Gastrocnemius medialis (tissue), 4 donors: ENCODE results near the gene UBL5. TPM values are rescaled to one million over a fixed set of nuclear protein-coding genes. Genes with fewer than 3 reads are reported as not detected.
"Not testable (repeated sequence)": the region's sequence is repeated elsewhere in the genome, so short reads cannot be mapped to it uniquely, and the experiment has no call there.

Experiments used
- ATAC-seq, 2 donors: fragments of 150-250 bp; one replicate each; pipeline ENCODE4 v1.9.1; 2016
- DNase-seq, 2 donors: peaks; one replicate each; pipeline ENCODE4 v3.0.0-alpha.2; 2019
- H3K27ac ChIP-seq, 4 donors: fragments of 200-600 bp; sonication (generic); 1 replicate in 1 of 4; 2 replicates in 3 of 4; pipeline ENCODE4 v1.5.1; 2016 to 2018; ENCODE audit warnings: mild to moderate bottlenecking in 2 of 4, moderate library complexity in 1 of 4
- H3K27me3 ChIP-seq, 3 donors: fragments of 200-600 bp; sonication (generic) in 2 of 3; 1 replicate in 1 of 3; 2 replicates in 2 of 3; pipeline versions ENCODE4 v1.5.1 to v1.6.0; 2016 to 2019; ENCODE audit warnings: mild to moderate bottlenecking in 1 of 3, moderate library complexity in 1 of 3
- H3K36me3 ChIP-seq, 2 donors: fragments of 200-600 bp; sonication (generic) in 1 of 2; one replicate each; pipeline ENCODE4 v1.5.1; 2017 to 2018
- H3K4me1 ChIP-seq, 2 donors: fragments of 200-600 bp; sonication (generic) in 1 of 2; one replicate each; pipeline ENCODE4 v1.5.1; 2016 to 2017; ENCODE audit warnings: mild to moderate bottlenecking in 2 of 2
- H3K4me3 ChIP-seq, 4 donors: fragments of 200-600 bp; sonication (generic) in 3 of 4; 1 replicate in 1 of 4; 2 replicates in 3 of 4; pipeline ENCODE4 v1.5.1; 2016 to 2019; ENCODE audit warnings: mild to moderate bottlenecking in 2 of 4
- H3K9me3 ChIP-seq, 3 donors: fragments of 200-600 bp; sonication (generic) in 2 of 3; 1 replicate in 1 of 3; 2 replicates in 2 of 3; pipeline ENCODE4 v1.5.1; 2016 to 2019
- POLR2A ChIP-seq, 2 donors: fragments of 450-650 bp; IDR thresholded peaks; one replicate each; pipeline ENCODE4 v1.6.1; 2017; ENCODE audit warnings: antibody characterized with exemption in 2 of 2, mild to moderate bottlenecking in 2 of 2, moderate library complexity in 2 of 2
- in situ Hi-C, 4 donors: fragments of 200-750 bp; cut with MboI; loops; one replicate each; pipeline versions ENCODE4 v1.15.0 to v1.8.0; 2017; ENCODE audit warnings: low sequenced_read_pairs in 4 of 4
- intact Hi-C: fragments of 100-400 bp; cut with DNase I; formaldehyde crosslinking; loops from one replicate; pipeline ENCODE4 v1.15.1; 2023; ENCODE audit warnings: low total_unique reads
- total RNA-seq, 4 donors: library from RNA; depleted of rRNA; stranded (reverse); fragments of >200 nt; gene quantifications; one replicate each; pipeline versions ENCODE4 v1.1.0 to v1.2.3, GENCODE V29; 2016
- TF ChIP-seq, protein P1 (sequence below), 5 experiments: fragments of 450-650 bp in 3 of 5; fragments of 200-600 bp in 2 of 5; sonication (generic) in 2 of 5; IDR thresholded peaks in 4 of 5; conservative IDR thresholded peaks in 1 of 5; 1 replicate in 4 of 5; 2 replicates in 1 of 5; pipeline ENCODE4 v1.5.1; 2016 to 2019; ENCODE audit warnings: antibody characterized with exemption in 5 of 5, mild to moderate bottlenecking in 3 of 5, moderate library complexity in 3 of 5

UBL5 gene
- total RNA-seq, 4 donors from 2014 or later: 388 to 612 (median 544) TPM

DNA sequence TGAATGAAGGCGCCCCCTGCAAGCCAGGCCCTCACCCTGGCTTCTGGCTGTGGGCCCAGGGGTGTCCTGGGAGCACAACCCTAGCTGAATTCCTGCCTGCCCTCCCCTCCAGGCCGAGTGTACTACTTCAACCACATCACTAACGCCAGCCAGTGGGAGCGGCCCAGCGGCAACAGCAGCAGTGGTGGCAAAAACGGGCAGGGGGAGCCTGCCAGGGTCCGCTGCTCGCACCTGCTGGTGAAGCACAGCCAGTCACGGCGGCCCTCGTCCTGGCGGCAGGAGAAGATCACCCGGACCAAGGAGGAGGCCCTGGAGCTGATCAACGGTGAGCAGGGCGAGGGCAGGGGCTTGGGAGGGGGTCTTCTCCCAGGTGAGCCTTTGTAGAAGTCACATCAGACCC, 10.6 kb downstream of the UBL5 start:
- no peak for DNase-seq
- Histone ChIP-seq H3K36me3 (peaks cover 0 to 53% of the 10 kb centered on the region in 2 donors), H3K4me1 (peaks cover 12 to 18% of the 10 kb centered on the region in 2 donors), H3K9me3 (no peaks in the 10 kb centered on the region), H3K27ac (no peak overlapping the region), H3K27me3 (no peaks in the 10 kb centered on the region), H3K4me3 (no peak overlapping the region)
- in situ Hi-C loops: no loop called here
- ATAC-seq: no peak
- intact Hi-C loops: loop anchor here (10.0 kb wide), 1 partner anchor 496 kb away; the partner anchor contains the start of genes ICAM3 and RAVER1
- TF ChIP-seq POLR2A (IDR thresholded peaks at IDR 0.05): no peak
- TF ChIP-seq, protein P1, sequence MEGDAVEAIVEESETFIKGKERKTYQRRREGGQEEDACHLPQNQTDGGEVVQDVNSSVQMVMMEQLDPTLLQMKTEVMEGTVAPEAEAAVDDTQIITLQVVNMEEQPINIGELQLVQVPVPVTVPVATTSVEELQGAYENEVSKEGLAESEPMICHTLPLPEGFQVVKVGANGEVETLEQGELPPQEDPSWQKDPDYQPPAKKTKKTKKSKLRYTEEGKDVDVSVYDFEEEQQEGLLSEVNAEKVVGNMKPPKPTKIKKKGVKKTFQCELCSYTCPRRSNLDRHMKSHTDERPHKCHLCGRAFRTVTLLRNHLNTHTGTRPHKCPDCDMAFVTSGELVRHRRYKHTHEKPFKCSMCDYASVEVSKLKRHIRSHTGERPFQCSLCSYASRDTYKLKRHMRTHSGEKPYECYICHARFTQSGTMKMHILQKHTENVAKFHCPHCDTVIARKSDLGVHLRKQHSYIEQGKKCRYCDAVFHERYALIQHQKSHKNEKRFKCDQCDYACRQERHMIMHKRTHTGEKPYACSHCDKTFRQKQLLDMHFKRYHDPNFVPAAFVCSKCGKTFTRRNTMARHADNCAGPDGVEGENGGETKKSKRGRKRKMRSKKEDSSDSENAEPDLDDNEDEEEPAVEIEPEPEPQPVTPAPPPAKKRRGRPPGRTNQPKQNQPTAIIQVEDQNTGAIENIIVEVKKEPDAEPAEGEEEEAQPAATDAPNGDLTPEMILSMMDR (IDR thresholded peaks at IDR 0.05 in 4 of 5, conservative IDR thresholded peaks at IDR 0.05 in 1 of 5): no peak

DNA sequence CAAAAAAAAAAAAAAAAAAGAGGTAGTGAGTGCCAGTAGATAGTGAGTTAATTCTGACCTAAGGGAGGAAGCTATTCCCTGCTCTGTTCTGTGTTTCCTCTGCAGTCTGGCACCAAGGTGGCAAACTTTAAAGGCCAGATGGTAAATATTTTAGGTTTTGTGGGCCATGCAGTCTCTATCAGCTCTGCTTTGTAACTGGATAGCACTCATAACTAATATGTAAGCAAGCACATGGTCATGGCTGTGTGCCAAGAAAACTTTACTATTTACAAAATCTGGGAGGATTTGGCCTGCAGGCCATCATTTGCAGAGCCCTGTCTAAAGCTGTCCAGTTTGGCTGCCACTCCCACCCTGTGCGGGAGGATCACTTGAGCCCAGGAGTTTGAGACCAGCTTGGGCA, 11.7 kb downstream of the UBL5 start:
- Histone ChIP-seq H3K27ac (no peak overlapping the region), H3K36me3 (peaks cover 0 to 64% of the 10 kb centered on the region in 2 donors), H3K27me3 (no peaks in the 10 kb centered on the region), H3K4me3 (no peak overlapping the region), H3K4me1 (peaks cover 12 to 16% of the 10 kb centered on the region in 2 donors), H3K9me3 (no peaks in the 10 kb centered on the region)
- ATAC-seq: no peak
- DNase-seq: no peak
- intact Hi-C loops (loop anchor here (10.0 kb wide), 1 partner anchor 495 kb away; the partner anchor contains the start of genes ICAM3 and RAVER1), in situ Hi-C loops (no loop called here)
- TF ChIP-seq, protein P1 (IDR thresholded peaks at IDR 0.05 in 4 of 5, conservative IDR thresholded peaks at IDR 0.05 in 1 of 5): no peak
- TF ChIP-seq POLR2A (IDR thresholded peaks at IDR 0.05): no peak

DNA sequence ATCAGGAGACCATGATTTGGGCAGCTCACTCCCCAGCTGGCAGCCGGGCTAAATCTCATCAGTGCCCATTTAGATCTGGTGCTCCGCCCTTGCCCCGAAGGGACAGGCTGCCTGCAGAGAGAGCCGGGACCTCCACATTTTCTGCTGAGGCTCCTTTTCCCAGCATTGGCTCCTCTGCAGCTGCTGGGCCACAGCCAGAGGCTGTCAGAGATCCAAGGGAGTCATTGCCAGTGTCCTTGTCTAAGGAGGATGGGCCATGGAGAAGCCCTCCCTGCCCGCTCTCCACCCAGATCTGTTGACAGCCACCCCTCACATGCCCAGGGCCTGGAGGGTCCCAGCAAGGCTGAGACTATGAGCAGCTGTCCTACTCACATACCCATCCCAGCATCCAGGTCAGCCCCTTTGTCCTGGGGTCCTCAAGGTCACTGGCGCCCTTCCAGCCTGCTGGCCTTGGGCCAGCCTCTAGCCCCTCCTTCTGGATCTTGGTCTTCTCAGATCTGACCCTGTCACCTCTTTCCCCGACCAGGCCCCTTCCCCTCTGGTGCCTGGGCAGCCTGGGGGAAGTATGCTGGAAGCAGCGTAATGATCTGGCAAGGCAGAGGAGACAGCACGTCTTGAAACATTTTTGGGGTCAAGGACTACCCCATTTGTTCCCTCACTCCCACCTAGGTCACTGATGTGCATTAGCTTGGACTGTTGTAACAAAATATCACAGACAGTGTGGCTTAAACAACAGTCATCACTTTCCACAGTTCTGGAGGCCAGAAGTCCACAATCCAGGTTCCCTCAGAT, 15.3 kb downstream of the UBL5 start:
- Histone ChIP-seq H3K4me3 (no peak overlapping the region), H3K9me3 (no peaks in the 10 kb centered on the region), H3K4me1 (no peaks in the 10 kb centered on the region), H3K27ac (no peak overlapping the region), H3K27me3 (no peaks in the 10 kb centered on the region), H3K36me3 (peaks cover 0 to 79% of the 10 kb centered on the region in 2 donors)
- TF ChIP-seq, protein P1 (IDR thresholded peaks at IDR 0.05 in 4 of 5, conservative IDR thresholded peaks at IDR 0.05 in 1 of 5): no peak
- no peak for TF ChIP-seq POLR2A (IDR thresholded peaks at IDR 0.05)
- ATAC-seq (no peak), DNase-seq (no peak)
- in situ Hi-C loops (no loop called here), intact Hi-C loops (no loop called here)

- ATAC-seq, H3K9me3 ChIP-seq, H3K4me1 ChIP-seq, H3K4me3 ChIP-seq, DNase-seq, intact Hi-C loops, H3K27ac ChIP-seq, H3K27me3 ChIP-seq, in situ Hi-C loops: not testable (repeated sequence)
- H3K36me3 ChIP-seq: peaks cover 0 to 72% of the 10 kb centered on the region in 2 donors
Measured at GRCh38 chr19:9843626-9844273, 16.0 kb downstream of the UBL5 start.

DNA sequence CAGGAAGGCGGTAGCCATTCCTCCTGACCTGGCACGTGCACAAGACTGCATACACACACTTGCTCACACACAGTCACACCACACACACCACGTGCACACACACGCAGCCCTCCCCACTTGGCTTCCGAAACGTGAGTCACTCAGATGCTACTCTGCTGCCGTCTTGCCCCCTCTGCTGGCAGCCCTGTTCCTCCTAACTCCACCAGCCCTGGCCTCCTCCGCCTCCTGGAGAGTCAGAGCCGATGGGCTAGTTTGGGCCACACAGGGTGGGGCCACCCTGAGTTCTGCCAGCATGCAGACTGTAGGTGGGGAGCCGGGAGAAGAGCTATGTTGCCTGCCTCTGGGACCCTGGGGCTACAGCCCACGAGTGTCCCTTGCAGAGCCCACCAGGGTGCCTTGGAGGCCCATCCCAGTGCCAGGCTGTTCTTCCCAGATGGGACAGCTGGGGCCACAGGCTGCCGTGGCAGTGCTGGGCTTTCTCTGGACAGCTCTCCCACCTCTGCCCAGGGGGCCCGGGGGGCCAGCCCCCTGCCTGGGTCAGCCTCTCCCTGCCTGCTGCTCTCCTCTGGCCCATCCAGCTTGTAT, 19.5 kb downstream of the UBL5 start:
- TF ChIP-seq, protein P1 (IDR thresholded peaks at IDR 0.05 in 4 of 5, conservative IDR thresholded peaks at IDR 0.05 in 1 of 5): no peak
- TF ChIP-seq POLR2A (IDR thresholded peaks at IDR 0.05): no peak
- in situ Hi-C loops: no loop called here
- Histone ChIP-seq H3K9me3 (no peaks in the 10 kb centered on the region), H3K27ac (no peak overlapping the region), H3K4me3 (no peak overlapping the region), H3K27me3 (no peaks in the 10 kb centered on the region), H3K4me1 (no peaks in the 10 kb centered on the region), H3K36me3 (peaks cover 0 to 39% of the 10 kb centered on the region in 2 donors)
- no peak for ATAC-seq
- intact Hi-C loops: no loop called here
- peak in 1 of 2 donors; percentile 18 for DNase-seq
